ENCODE measurements around the gene UBTD2. TPM values are rescaled to one million over a fixed set of nuclear protein-coding genes. Genes with fewer than 3 reads are reported as not detected.

The UBTD2 gene
- total and polyA plus RNA-seq, 10 of the 15 experiments (the other 5 are each of a cell fraction or from before 2014, with no cell fraction given) = 7.7 to 30.5 (median 19.4) TPM

GRCh38 chr5:172266071-172266675 is 17.4 kb downstream of the UBTD2 start (continued):
- TF ChIP-seq ESRRA (IDR thresholded peaks at IDR 0.05; ENCODE audit: low read length) (no peak), ZSCAN29 (IDR thresholded peaks at IDR 0.05) (no peak), SUPT20H (IDR thresholded peaks at IDR 0.05; ENCODE audit: borderline replicate concordance, control insufficient read depth, low read depth, low read length) (no peak), POLR2AphosphoS2 (IDR thresholded peaks at IDR 0.05; ENCODE audit: low read depth, low read length) (no peak)

- no peak for TF ChIP-seq ZNF592 (IDR thresholded peaks at IDR 0.05)
- Histone ChIP-seq H4K20me1 (ENCODE audit: control insufficient read depth, insufficient read depth) (no peaks in the 10 kb centered on the region), H3K36me3 (ENCODE audit: control insufficient read depth in 2 of 2, insufficient read depth in 2 of 2, low read length in 1 of 2) (peaks cover 1 to 11% of the 10 kb centered on the region in 2 experiments; a peak in 2 of 4 replicates), H3K4me2 (ENCODE audit: control insufficient read depth, insufficient read depth) (no peak overlapping the region), H3K9ac (ENCODE audit: control insufficient read depth, insufficient read depth, low read length) (no peak overlapping the region), H3K4me1 (ENCODE audit: control insufficient read depth, insufficient read depth, low read length) (no peaks in the 10 kb centered on the region), H3K27ac (ENCODE audit: control insufficient read depth, insufficient read depth) (no peak overlapping the region), H3K4me3 (no peak overlapping the region), H3K9me3 (replicated peaks; ENCODE audit: control insufficient read depth, insufficient read depth, low read length) (no peaks in the 10 kb centered on the region; the same call in 2 of the 3 replicates), H3K27me3 (replicated peaks in 1 of 2; ENCODE audit: control insufficient read depth in 2 of 2, insufficient read depth in 2 of 2, low read length in 1 of 2) (no peaks in the 10 kb centered on the region), H3K79me2 (ENCODE audit: control insufficient read depth, insufficient read depth, low read length) (peaks cover 63% of the 10 kb centered on the region), H2AFZ (ENCODE audit: control insufficient read depth, low read depth, low read length) (no peak overlapping the region)
- in situ Hi-C loops (cut with MboI) (no loop called here), intact Hi-C loops (cut with micrococcal nuclease; ENCODE audit: unreplicated experiment) (no loop called here)
- ATAC-seq = no peak
- DNase-seq (ENCODE audit: low read depth, low spot score) = no peak
- POLR2A ChIA-PET = no interaction called here
- CTCF ChIA-PET = no interaction called here
- RAD21 ChIA-PET (ENCODE audit: unreplicated experiment) = no interaction called here
- FAIRE-seq = no peak
- 98% methylated on average over 4 of the region's 4 CpGs for WGBS (ENCODE audit: insufficient coverage, insufficient replicate concordance, low lambda C conversion rate, missing lambda C conversion rate)
- SMC1A ChIA-PET (ENCODE audit: uncharacterized antibody, unreplicated experiment) = no interaction called here
- no TSS peak for BruUV-seq (replicated peaks)
These were observed 18.7 kb downstream of the UBTD2 start for GRCh38 chr5:172264815-172265395.
